ENCODE measurements around the gene STX3. TPM values are rescaled to one million over a fixed set of nuclear protein-coding genes. Genes with fewer than 3 reads are reported as not detected.

STX3 gene
- total and polyA plus RNA-seq, 2 of the 13 experiments (the other 11 are each of a cell fraction or from before 2014, with no cell fraction given), result 16.5 to 24.0 TPM

DNA sequence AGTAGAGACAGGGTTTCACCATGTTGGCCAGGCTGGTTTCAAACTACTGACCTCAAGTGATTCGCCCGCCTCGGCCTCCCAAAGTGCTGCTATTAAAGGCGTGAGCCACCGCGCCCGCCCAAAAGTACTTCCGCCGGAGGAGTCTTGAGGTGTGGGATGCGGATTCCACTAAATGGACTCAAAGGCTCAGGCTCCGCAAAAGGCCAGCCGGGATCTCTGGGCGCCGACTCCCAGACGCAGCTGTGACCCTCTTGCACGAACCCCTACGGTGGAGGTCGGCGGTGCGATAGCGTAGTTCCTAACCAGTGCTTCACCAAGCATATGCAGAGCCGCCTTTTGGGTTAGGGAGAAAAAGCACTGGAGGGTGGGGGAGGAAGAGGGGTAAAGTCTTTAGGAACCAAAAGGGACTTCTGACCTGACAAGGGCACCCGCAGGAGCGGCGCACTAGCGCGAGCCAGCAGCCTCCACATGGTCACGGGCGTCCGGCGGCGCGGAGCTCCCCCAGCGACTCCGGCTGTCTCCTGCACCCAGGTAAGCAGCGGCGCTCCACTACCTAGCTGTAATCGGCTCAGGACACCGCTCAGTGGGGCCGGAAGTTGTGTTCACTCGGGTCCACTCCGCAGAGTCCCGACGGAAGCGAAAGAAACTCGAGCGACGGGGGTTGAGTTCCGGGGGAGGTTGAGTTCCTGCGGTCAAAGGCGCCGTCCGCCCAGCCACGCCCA is 55.2 kb downstream of the STX3 start, which contains the start of gene MRPL16 (continued):
- TF ChIP-seq, protein P1, sequence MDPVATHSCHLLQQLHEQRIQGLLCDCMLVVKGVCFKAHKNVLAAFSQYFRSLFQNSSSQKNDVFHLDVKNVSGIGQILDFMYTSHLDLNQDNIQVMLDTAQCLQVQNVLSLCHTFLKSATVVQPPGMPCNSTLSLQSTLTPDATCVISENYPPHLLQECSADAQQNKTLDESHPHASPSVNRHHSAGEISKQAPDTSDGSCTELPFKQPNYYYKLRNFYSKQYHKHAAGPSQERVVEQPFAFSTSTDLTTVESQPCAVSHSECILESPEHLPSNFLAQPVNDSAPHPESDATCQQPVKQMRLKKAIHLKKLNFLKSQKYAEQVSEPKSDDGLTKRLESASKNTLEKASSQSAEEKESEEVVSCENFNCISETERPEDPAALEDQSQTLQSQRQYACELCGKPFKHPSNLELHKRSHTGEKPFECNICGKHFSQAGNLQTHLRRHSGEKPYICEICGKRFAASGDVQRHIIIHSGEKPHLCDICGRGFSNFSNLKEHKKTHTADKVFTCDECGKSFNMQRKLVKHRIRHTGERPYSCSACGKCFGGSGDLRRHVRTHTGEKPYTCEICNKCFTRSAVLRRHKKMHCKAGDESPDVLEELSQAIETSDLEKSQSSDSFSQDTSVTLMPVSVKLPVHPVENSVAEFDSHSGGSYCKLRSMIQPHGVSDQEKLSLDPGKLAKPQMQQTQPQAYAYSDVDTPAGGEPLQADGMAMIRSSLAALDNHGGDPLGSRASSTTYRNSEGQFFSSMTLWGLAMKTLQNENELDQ (CRISPR knock-in tag; IDR thresholded peaks at IDR 0.05; ENCODE audit: borderline replicate concordance), result 0 out of 2 replicates have a peak, but pooled peaks have one; percentile 49
- TF ChIP-seq ZNF121 (CRISPR knock-in tag; IDR thresholded peaks at IDR 0.05), result 0 out of 2 replicates have a peak, but pooled peaks have one; percentile 11
- TF ChIP-seq, protein P2, sequence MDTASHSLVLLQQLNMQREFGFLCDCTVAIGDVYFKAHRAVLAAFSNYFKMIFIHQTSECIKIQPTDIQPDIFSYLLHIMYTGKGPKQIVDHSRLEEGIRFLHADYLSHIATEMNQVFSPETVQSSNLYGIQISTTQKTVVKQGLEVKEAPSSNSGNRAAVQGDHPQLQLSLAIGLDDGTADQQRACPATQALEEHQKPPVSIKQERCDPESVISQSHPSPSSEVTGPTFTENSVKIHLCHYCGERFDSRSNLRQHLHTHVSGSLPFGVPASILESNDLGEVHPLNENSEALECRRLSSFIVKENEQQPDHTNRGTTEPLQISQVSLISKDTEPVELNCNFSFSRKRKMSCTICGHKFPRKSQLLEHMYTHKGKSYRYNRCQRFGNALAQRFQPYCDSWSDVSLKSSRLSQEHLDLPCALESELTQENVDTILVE (CRISPR knock-in tag; IDR thresholded peaks at IDR 0.05), result peak; percentile 91
- no peak for TF ChIP-seq SMYD3 (CRISPR knock-in tag; IDR thresholded peaks at IDR 0.05)
- TF ChIP-seq TP53 (CRISPR knock-in tag; conservative IDR thresholded peaks at IDR 0.05), result no peak
- no peak for TF ChIP-seq ZNF510 (CRISPR knock-in tag; IDR thresholded peaks at IDR 0.05; ENCODE audit: low read depth)
- TF ChIP-seq CCDC6 (CRISPR knock-in tag; IDR thresholded peaks at IDR 0.05), result no peak
- TF ChIP-seq ASH2L (IDR thresholded peaks at IDR 0.05; ENCODE audit: insufficient read length, low read depth, low read length), result peak; percentile 84
- TF ChIP-seq, protein P3, sequence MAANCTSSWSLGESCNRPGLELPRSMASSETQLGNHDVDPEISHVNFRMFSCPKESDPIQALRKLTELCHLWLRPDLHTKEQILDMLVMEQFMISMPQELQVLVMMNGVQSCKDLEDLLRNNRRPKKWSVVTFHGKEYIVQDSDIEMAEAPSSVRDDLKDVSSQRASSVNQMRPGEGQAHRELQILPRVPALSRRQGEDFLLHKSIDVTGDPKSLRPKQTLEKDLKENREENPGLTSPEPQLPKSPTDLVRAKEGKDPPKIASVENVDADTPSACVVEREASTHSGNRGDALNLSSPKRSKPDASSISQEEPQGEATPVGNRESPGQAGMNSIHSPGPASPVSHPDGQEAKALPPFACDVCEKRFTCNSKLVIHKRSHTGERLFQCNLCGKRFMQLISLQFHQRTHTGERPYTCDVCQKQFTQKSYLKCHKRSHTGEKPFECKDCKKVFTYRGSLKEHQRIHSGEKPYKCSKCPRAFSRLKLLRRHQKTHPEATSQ (CRISPR knock-in tag; IDR thresholded peaks at IDR 0.05; ENCODE audit: borderline replicate concordance), result peak; percentile 17; the same call in 1 of the 2 replicates
- TF ChIP-seq EP300 (IDR thresholded peaks at IDR 0.05; ENCODE audit: low read depth in 2 of 2, low read length in 2 of 2), result peak in 1 of 2 experiments; percentile 27; a peak in 1 of 4 replicates
- TF ChIP-seq EP300 (CRISPR knock-in tag; IDR thresholded peaks at IDR 0.05; ENCODE audit: borderline replicate concordance), result peak; percentile 28; the same call in 1 of the 2 replicates
- peak; percentile 98 for TF ChIP-seq KAT8 (CRISPR knock-in tag; IDR thresholded peaks at IDR 0.05)
- TF ChIP-seq, protein P4, sequence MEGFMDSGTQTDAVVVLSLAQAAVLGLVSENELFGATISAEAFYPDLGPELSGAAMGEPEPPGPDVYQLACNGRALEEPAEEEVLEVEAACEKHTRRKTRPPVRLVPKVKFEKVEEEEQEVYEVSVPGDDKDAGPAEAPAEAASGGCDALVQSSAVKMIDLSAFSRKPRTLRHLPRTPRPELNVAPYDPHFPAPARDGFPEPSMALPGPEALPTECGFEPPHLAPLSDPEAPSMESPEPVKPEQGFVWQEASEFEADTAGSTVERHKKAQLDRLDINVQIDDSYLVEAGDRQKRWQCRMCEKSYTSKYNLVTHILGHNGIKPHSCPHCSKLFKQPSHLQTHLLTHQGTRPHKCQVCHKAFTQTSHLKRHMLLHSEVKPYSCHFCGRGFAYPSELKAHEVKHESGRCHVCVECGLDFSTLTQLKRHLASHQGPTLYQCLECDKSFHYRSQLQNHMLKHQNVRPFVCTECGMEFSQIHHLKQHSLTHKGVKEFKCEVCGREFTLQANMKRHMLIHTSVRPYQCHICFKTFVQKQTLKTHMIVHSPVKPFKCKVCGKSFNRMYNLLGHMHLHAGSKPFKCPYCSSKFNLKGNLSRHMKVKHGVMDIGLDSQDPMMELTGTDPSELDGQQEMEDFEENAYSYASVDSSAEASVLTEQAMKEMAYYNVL (CRISPR knock-in tag; IDR thresholded peaks at IDR 0.05; ENCODE audit: borderline replicate concordance), result peak; percentile 37; the same call in 1 of the 2 replicates
- peak; percentile 77; the same call in 1 of the 2 replicates for TF ChIP-seq ZNF274 (CRISPR knock-in tag; IDR thresholded peaks at IDR 0.05)
- no peak for TF ChIP-seq PTBP1 (IDR thresholded peaks at IDR 0.05; ENCODE audit: low read depth, low read length, poor library complexity, severe bottlenecking)
- TF ChIP-seq, protein P5, sequence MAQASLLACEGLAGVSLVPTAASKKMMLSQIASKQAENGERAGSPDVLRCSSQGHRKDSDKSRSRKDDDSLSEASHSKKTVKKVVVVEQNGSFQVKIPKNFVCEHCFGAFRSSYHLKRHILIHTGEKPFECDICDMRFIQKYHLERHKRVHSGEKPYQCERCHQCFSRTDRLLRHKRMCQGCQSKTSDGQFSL (CRISPR knock-in tag; IDR thresholded peaks at IDR 0.05), result no peak
- 0 out of 2 replicates have a peak, but pooled peaks have one; percentile 20 for TF ChIP-seq TOPORS (CRISPR knock-in tag; IDR thresholded peaks at IDR 0.05)
- no peak for TF ChIP-seq SYNCRIP (IDR thresholded peaks at IDR 0.05; ENCODE audit: insufficient read depth, low read depth, low read length)
- TF ChIP-seq ELF4 (CRISPR knock-in tag; IDR thresholded peaks at IDR 0.05; ENCODE audit: borderline replicate concordance), result no peak
- TF ChIP-seq ZKSCAN1 (IDR thresholded peaks at IDR 0.05; ENCODE audit: low read length), result peak; percentile 47; the same call in 1 of the 2 replicates
